GM21619 (cell line): ENCODE data around the gene WNK2.

Experiments used
- ATAC-seq: cut with Tn5 transposase; IDR thresholded peaks from one replicate; pipeline ENCODE4 v1.9.1; 2021; ENCODE audit not compliant: unreplicated experiment

Gene WNK2

DNA sequence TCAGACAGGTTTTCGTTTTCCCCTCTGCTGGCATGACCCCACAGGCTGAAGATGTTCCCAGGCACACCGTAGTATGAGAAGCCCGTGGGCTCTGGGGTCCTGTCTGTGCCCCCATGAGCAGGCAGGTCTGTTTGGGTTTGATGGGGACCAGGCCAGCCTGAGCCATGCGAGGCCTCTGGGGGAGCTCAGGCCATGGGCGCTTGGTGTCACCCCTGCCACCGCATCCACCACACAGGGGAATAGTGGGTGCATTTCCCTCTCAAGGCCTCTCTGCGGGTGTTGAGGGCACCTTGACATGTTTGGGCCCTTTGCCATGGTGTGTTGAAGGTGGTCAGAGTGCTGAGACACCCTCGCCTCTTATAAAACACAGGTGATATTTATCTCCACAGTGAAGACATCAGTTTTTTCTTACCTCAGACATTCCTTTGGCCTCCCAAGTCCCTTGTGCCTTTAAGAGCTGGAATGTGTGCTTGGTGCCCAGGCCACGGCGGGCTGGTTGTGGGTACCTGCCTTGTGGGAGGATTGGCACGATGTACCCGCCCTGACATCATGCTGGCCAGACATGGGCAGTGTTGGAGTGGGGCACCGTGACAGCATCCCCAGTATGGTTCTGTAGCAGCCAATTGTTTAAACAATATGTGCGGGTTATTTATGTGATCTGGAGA, 68.3 kb downstream of the WNK2 start:
- ATAC-seq, result no peak

DNA sequence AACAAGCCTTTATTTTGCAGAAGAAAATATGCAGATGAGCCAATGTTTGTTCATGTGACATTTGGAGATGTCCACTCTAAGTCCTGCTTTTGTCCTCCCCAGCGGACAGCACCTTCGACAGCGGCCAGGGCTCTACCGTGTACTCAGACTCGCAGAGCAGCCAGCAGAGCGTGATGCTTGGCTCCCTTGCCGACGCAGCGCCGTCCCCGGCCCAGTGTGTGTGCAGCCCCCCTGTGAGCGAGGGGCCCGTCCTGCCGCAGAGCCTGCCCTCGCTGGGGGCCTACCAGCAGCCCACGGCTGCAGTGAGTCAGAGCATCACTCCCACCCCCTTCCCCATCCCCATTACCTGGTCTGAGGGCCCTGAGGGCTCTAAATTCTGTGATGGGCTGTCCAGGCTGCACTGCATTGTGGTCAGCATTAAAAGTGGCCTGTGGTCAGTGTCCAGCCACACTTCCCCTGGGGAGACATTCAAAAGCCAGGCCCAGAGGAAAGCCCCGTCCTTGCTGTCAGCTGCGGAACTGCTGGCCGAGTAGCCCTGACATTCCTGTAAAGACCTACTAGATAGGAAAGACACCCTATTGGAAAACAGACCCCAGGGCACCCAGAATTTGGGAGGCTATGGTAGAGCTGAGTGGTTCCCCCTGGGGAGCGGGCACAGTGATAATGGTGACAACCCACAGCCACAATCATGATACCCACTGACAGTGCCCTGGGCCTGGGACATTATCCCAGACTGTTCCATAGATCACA, 69.0 kb downstream of the WNK2 start:
- ATAC-seq, result no peak

DNA sequence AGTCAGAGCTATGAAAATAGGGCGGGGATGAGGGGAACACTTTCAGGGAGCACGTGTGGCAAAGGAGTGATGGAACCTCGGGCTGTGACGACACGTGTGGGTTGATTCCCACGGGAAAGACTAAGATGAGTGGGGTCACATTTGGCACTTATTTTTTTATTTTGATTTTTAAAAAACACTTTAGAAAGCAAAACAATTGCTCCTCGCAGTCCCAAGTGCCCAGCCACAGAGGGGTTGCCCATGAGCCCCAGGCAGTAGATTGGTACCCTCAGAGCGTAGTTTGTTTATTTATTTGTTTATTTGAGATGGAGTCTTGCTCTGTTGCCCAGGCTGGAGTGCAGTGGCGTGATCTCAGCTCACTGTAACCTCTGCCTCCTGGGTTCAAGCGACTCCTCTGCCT, 69.7 kb downstream of the WNK2 start:
- ATAC-seq, result no peak

DNA sequence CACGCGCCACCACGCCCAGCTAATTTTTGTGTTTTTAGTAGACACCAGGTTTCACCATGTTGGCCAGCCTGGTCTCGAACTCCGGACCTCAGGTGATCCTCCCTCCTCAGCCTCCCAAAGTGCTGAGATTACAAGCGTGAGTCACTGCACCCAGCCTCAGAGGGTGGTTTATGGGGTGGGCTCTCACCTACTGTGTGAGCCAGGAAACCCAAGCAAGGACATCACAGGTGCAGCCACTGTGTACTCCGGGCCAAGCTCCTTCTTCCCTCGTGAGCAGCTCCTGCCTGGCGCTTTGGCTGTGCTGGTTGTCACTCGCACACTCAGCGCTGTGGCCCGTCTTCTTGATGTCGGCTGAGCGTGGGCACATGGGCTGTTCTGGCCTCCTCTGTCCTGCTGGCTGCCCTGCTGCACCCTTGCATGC, 70.1 kb downstream of the WNK2 start:
- ATAC-seq, result no peak

DNA sequence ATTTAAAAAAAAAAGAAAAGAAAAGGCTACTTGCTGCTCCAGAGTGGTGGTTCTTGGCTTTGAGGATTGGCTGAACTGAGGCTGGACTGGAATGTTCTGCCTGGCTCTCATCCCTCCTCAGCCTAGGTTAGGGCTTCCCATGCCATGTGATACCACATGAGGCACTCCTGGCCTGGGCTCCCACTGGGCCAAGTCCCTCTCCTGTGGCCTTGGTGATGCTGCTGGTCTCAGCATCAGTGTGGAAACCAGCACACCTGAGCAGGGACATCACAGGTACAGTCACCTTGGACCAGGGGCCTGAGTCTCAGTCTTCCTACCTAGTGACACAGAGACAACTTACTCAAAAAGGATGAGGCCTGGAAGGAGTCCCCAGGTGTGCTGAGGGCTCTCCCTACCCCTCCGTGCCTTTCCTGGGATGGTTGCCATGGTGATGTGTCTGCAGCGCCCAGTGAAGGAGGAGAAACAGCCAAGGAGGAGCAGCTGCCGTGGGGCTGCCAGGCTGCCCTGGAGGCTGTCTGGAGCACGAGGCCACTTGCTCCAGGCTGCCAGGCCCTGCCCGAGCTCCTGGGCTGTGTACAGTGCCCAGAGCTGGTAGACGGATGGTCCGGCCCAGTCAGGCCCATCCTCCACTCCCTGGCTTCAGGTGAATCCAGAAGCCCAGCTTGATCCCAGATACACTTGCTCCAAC, 71.0 kb downstream of the WNK2 start:
- ATAC-seq, result no peak

DNA sequence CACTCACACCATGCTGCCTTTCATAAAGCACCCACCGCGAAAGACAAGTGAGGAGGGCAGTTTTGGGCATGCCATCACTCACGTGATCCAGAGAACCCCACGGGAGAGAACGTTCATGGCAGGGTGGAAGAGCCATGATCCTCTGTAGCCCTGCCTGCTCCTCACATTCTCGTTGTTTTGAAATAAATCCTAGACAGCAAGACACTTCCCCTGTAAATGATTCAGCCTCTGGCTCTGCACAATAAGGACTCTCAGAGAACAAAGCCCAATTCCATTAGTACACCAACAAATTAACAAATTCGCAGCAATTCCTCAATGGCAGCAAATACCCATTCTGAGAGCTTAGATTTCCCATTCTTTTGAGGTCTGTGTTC, 71.5 kb downstream of the WNK2 start:
- ATAC-seq, result no peak

DNA sequence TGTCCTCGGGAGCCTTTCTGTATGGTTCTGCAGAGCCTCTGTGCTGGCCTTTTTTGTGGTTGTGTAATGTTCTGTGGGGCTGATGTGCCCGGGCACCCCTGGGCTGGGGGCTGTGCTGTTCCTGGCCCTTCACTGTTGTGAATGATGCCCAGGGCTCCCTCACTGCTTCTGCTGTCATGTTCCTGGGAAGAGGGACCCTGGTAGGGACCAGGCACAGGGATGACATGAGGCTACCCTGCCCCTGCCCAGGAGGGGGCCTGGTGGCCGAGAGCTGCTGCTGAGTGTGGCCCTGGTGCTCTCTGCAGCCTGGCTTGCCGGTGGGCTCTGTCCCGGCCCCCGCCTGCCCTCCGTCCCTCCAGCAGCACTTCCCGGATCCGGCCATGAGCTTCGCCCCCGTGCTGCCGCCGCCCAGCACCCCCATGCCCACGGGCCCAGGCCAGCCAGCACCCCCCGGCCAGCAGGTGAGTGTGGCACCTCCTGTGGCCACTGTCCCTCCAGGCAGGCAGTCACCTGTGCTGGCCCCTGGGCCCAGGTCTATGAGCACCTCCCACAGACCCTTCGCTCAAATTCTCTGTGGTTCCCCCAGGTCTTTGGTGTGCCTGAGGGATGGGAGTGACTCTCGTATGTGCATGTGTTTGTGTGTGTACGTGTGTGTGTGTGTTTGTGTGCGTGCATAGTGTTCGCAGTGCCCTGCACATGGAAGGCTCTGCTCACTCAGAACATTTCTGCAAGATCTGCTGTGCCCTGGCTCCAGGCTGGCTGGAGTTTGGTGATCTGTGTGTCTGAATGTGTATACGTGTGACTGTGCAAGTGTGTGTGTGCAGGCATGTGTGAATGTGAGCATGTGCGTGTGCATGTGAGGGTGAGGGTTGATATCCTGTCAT, 72.3 kb downstream of the WNK2 start:
- ATAC-seq, result no peak

DNA sequence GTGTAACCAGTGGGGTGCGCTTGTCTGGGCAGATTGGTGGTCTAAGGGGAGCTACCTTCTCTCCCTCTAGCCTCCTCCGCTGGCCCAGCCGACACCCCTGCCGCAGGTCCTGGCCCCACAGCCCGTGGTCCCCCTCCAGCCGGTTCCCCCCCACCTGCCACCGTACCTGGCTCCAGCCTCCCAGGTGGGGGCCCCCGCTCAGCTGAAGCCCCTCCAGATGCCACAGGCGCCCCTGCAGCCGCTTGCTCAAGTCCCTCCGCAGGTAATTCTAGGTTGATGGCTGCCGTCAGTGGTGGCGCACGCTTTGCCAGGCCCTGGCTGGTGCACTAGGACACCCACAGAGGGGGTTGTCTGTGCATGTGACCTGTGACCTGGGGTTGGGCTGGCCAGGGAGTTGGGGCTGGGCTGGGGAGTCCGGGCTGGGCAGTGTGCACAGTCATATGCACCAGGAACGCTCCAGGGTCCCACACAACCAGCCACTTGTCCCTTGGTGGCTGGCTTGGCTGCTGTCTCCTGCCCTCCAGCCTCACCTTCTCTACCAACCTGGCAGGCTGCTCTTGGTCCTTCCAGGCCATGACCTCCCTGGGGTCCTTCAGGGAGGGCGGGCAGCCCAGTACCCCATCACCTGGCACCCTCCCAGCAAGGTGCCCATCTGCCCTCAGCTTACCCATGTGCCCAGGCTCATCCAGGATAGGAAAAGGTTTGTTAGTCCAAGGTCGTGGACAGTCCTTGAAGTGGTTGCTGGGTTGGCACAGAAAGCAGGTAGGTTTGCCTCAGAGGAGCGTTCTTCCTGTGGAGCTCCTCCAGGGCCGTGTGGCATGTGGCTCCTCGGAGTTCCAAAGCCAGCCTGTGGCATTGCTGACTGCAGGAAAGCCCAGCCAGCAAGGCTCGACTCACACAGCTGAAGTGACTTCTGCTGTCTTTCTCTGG, 73.2 kb downstream of the WNK2 start:
- no peak for ATAC-seq

DNA sequence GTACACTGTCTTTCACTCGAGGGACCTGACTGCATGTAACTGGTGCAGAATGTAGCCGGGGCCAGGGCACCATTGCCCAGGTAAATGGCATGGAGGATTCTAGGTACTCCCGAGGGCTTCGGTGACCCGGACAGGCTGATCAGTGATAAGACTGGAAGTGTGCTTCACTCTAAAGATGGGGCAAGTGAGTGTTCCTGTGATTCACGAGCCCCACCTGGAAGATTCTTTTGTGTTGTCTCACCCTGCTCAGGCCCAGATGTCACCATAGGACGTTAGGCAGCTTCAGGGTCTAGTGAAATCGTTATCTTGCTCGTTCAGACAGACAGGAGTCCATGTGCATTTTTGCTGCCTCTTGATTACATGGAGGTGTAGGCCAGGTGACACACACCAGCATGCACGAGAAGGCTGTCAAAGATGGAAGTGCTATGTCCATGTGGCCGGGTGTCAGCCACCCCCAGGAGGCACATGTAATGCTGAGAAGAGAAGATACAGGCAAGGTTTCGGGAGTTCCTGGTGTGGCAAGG, 73.9 kb downstream of the WNK2 start:
- ATAC-seq, result no peak

DNA sequence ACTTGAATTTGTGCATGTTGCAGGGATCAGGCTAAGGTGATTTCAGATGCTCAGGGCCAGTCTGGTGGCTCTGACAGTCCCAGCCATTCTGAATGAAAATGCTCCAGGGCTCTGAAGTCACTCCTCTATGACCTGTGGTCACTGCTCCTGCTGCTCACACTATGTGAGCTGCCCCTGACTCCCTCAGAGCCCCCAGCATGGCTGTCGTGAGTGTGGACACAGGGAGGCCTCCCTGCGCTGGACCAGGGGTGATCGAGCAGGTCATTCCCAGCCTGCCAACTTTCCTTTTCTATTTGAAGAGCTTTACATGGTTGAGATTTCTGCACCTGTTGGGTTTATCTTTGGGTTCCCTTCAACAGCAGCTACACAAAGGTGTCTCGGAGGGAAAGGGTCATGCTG, 74.5 kb downstream of the WNK2 start:
- ATAC-seq, result no peak

DNA sequence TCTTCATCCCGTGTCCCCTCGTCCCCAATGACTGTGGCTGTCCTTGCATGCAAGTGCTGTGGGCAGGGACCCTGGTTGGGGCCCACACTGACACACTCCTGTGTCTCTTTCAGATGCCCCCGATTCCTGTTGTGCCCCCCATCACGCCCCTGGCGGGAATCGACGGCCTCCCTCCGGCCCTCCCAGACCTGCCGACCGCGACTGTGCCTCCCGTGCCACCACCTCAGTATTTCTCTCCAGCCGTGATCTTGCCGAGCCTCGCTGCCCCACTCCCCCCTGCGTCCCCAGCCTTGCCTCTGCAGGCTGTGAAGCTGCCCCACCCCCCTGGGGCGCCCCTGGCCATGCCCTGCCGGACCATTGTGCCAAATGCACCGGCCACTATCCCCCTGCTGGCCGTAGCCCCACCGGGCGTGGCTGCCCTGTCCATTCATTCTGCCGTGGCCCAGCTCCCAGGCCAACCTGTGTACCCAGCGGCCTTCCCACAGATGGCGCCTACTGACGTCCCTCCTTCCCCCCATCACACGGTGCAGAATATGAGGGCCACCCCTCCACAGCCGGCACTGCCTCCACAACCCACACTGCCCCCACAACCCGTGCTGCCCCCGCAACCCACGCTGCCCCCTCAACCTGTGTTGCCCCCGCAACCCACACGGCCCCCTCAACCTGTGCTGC, 75.0 kb downstream of the WNK2 start:
- no peak for ATAC-seq

DNA sequence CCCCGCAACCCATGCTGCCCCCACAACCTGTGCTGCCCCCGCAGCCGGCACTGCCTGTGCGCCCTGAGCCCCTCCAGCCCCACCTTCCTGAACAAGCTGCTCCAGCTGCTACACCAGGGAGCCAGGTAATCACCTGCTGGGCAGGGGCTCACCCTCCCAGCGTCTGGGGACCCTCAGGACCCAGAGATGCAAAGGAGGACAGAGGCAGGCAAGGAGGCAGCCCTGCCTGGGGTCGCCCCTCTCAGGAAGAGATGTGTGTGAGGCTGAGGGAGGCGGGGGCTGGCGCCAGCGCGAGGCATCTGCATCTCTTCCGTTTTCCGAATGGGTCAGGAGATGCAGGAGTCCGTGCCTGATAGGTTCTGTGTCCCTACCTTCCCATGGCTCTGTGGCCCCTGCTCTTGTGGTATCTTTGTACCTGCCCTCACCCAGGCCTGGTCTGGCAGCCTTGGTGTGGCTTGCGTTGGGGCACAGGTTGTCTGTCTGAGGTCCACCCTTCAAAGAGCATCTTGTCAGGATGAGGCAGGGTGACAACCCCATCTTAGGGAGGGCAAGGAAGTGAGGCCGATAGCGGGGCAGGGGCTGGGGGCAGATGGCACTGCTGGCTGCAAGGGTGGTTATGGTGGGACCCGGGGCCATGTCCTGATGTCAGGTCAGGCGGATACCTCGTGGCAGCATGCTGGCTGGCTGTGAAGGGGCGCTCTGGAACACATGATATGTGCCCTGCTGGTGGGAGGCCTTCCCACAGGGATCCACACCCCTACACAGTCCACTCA, 75.7 kb downstream of the WNK2 start:
- no peak for ATAC-seq

DNA sequence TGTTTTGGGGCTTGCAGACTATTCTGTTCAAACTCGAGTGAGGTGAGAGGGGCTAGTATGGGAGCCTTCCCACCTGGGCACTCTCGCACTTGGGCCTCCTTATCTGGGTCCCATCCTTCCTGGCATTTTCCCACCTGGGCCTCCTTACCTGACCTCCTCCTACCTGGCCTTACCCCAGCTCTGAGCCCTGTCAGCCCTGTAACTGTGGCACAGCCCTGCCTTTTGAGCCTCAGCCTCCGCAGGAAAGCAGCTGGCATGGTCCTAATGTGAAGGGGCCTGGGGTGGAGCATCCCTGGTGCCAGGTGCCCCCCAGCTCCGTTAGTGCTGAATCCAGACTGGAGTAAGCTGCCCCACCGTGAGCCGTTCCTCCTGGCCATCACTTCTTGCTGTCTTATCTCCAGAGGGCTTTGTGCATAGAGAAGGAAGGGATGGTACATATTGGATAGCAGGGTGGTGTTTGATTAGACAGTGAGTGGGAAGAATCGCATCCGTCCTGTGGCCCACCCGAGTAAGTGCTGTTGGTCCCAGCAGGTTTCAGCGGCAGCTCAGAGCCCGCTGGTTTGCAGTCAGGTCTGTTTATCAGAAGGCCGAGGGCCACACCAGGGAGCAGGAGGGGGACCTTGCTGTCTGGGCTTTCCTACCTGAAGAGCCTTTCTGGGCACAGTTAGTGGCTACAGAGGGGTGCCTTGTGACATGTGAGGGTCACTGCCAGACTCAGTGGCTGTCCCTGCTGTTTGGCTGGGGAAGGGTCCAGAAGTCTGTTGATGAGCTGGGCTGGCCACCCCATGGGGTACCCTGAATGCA, 76.5 kb downstream of the WNK2 start:
- no peak for ATAC-seq

DNA sequence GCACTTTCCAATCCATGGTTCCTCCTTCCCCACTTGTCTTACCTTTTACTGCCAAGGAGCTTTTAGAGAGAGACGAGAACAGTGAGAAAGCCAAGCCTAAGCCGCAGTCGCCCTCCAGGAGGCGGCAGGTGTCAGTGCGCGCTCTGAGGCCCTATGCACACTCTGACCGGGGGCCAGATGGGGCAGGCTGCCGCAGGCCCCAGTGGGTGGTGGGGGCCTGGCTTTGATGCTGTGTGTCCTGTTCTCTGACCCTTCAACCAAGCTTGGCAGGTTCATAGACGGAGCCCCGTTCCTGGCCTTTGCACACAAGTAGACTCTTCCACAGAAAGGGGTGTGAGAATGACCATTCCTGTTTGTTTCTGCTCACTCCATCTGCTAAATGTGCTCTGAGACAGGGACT, 77.3 kb downstream of the WNK2 start:
- ATAC-seq, result no peak

DNA sequence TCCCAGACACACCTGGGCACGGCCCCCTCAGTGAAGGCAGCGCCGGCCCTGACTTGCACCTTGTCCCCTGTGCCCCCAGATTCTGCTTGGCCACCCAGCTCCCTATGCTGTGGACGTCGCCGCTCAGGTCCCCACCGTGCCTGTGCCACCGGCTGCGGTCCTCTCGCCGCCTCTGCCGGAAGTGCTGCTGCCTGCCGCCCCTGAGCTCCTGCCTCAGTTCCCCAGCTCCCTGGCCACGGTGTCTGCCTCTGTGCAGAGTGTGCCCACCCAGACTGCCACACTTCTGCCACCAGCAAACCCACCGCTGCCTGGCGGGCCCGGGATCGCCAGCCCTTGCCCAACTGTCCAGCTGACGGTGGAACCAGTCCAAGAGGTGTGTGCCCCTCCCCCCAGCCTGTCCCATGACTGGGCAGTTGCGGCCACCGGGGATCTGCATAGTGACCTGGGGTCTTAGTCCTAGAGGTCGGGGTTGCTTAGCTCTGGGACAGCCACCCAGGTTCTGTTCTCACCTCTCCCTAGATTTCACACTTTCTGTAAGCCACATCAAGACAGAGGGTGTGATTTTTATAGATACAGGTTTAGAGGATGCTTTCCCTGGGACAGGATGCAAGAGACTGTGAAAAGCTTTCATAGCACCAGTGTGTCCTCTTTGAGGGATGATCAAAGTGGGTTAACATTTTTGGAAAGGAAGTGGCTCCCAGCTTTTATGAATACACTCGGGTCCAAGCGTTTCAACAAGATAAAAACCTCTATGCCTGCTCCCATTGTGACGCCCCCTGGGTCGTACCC, 78.0 kb downstream of the WNK2 start:
- ATAC-seq, result no peak

DNA sequence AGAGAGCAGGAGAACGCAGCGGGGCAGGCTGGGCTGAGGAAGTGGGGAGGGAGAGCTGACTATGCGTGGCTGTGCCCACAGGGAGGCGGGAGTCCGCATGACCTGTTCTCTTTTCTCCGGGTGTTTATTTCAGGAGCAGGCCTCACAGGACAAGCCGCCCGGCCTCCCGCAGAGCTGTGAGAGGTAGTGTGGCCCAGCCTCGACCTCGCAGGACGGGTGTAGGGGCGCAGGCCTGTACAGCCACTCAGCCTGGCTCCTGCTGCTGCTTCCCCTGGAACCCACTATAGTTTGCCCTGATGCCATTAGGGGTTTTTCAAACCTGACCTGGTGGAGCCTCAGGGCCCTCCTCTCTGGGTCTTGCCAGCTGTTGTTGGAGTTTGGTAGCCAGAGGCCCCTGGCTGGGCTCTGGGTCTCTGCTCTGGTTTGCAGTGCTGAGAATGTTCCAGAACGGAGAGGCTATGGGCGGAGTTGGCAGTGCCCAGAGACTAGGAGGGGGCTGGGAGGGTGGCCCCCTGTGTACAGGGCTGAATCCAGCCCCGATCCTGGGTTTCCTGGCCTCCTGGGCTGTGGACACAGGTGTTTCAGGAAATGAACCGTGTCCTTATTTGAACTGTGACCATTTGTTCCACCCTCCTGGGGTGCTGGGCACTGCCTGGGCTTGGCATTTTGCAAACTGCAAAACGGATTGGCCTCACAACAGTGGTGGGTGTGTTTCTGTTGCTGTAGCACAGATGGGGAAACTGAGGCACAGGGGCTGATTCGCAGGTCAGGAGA, 78.8 kb downstream of the WNK2 start:
- ATAC-seq, result no peak
